Vagina (tissue), 2 donors: Measurements from ENCODE around the gene TMCC2.

Experiments
- CTCF ChIP-seq, 3 experiments: fragments of 450-650 bp in 2 of 3; fragments of 200-600 bp in 1 of 3; sonication (generic) in 1 of 3; IDR thresholded peaks; one replicate each; pipeline ENCODE4 v1.5.1; 2017 to 2019; ENCODE audit warnings: antibody characterized with exemption in 3 of 3, mild to moderate bottlenecking in 2 of 3, moderate library complexity in 2 of 3
- POLR2A ChIP-seq, 2 donors: fragments of 450-650 bp; IDR thresholded peaks; one replicate each; pipeline ENCODE4 v1.6.1; 2017; ENCODE audit warnings: antibody characterized with exemption in 2 of 2, mild to moderate bottlenecking in 2 of 2, moderate library complexity in 2 of 2
- POLR2AphosphoS5 ChIP-seq, 2 donors: sonication (generic); formaldehyde crosslinking; IDR thresholded peaks; one replicate each; pipeline ENCODE4 v1.9.0; 2017; ENCODE audit warnings: antibody characterized with exemption in 2 of 2, mild to moderate bottlenecking in 2 of 2, low read depth in 1 of 2; ENCODE audit not compliant: insufficient read depth in 1 of 2

GRCh38 chr1:205236951-205237475 is 9.3 kb downstream of the TMCC2 start:
- TF ChIP-seq POLR2AphosphoS5 (IDR thresholded peaks at IDR 0.05; ENCODE audit: insufficient read depth in 1 of 2, low read depth in 1 of 2) (no peak), CTCF (IDR thresholded peaks at IDR 0.05) (no peak), POLR2A (IDR thresholded peaks at IDR 0.05) (no peak)
